Sigmoid colon (tissue), 3 donors: Measurements from ENCODE around the gene RUNX1.

Experiments
- CTCF ChIP-seq, 4 experiments: fragments of 450-650 bp in 3 of 4; fragments of 200-600 bp in 1 of 4; IDR thresholded peaks; one replicate each; pipeline ENCODE4 v1.5.1; 2016 to 2019; ENCODE audit warnings: antibody characterized with exemption in 4 of 4, mild to moderate bottlenecking in 3 of 4, moderate library complexity in 2 of 4
- POLR2A ChIP-seq, 2 donors: fragments of 450-650 bp; IDR thresholded peaks; one replicate each; pipeline ENCODE4 v1.6.1; 2016; ENCODE audit warnings: antibody characterized with exemption in 2 of 2, mild to moderate bottlenecking in 2 of 2, moderate library complexity in 2 of 2

- TF ChIP-seq CTCF (IDR thresholded peaks at IDR 0.05): no peak
- TF ChIP-seq POLR2A (IDR thresholded peaks at IDR 0.05): no peak
Measured at GRCh38 chr21:34924194-34924593, 124.9 kb downstream of the RUNX1 start.
